A549 (cell line): ENCODE data around the gene MLX. TPM values are rescaled to one million over a fixed set of nuclear protein-coding genes. Genes with fewer than 3 reads are reported as not detected.

ENCODE experiments used
- ATAC-seq, 2 experiments: fragments of 200-7000 bp in 1 of 2; fragments of >200 bp in 1 of 2; cut with Nextera tagmentation in 1 of 2; cut with Tn5 transposase in 1 of 2; 3 replicates each; pipeline versions ENCODE4 v1.8.0 to v1.9.1; 2018 to 2020; ENCODE audit warnings: mild to moderate bottlenecking in 1 of 2, moderate library complexity in 1 of 2
- CTCF ChIA-PET: fragments of 300-600 bp; sonication (Branson Sonifier 250); formaldehyde crosslinking; extraction: SDS; loops from one replicate; lab custom pipeline; 2021; ENCODE audit warnings: antibody characterized with exemption, inconsistent platforms; lab: Yijun Ruan, JAX
- POLR2A ChIA-PET: fragments of 350-600 bp; formaldehyde crosslinking; extraction: SDS; loops from one replicate; lab custom pipeline; 2021; ENCODE audit warnings: antibody characterized with exemption, inconsistent platforms; lab: Yijun Ruan, JAX
- DNase-seq, 2 experiments: peaks; one replicate each; pipeline versions ENCODE4 v3.0.0 to v3.0.0-alpha.2; 2011 to 2016; ENCODE audit warnings: low read depth in 1 of 2, low spot score in 1 of 2
- FAIRE-seq: peaks from 2 replicates; lab custom pipeline; 2011; peaks lifted over from hg19 to GRCh38; lab: Jason Lieb, UNC
- H3K27ac ChIP-seq, 2 experiments: fragments of >200 bp; sonication (Bioruptor Twin); formaldehyde crosslinking; 3 replicates each; pipeline ENCODE4 v1.5.1; 2016 to 2017
- H3K4me1 ChIP-seq: fragments of >200 bp; sonication (Bioruptor Twin); formaldehyde crosslinking; 3 replicates; pipeline ENCODE4 v1.6.1; 2016
- H3K4me2 ChIP-seq: fragments of >200 bp; sonication (Bioruptor Twin); formaldehyde crosslinking; 3 replicates; pipeline ENCODE4 v1.6.1; 2016
- H3K4me3 ChIP-seq: fragments of >200 bp; sonication (Bioruptor Twin); formaldehyde crosslinking; 3 replicates; pipeline ENCODE4 v1.5.1; 2016
- H3K9me3 ChIP-seq: fragments of >200 bp; sonication (Bioruptor Twin); formaldehyde crosslinking; 3 replicates; pipeline ENCODE4 v1.6.1; 2016
- ATOH8 ChIP-seq: fragments of 250-450 bp; sonication (Bioruptor Pico); IDR thresholded peaks from 2 replicates; pipeline ENCODE4 v1.5.0; 2020; ENCODE audit warnings: low read depth, mild to moderate bottlenecking, moderate library complexity
- BCL3 ChIP-seq: fragments of >200 bp; sonication (Bioruptor Twin); formaldehyde crosslinking; IDR thresholded peaks from 3 replicates; pipeline ENCODE4 v1.6.1; 2016
- CBX8 ChIP-seq: fragments of 200-600 bp; sonication (generic); IDR thresholded peaks from 2 replicates; pipeline ENCODE4 v1.6.1; 2016
- EHF ChIP-seq: fragments of 250-450 bp; sonication (Bioruptor Pico); IDR thresholded peaks from 2 replicates; pipeline ENCODE4 v1.5.0; 2020; ENCODE audit warnings: mild to moderate bottlenecking
- ELK1 ChIP-seq: fragments of 150-350 bp; IDR thresholded peaks from 2 replicates; pipeline ENCODE4 v1.6.1; 2014; ENCODE audit warnings: low read depth, mild to moderate bottlenecking, low read length
- ESRRA ChIP-seq: fragments of 150-350 bp; IDR thresholded peaks from 2 replicates; pipeline ENCODE4 v1.6.1; 2014; ENCODE audit warnings: mild to moderate bottlenecking, low read length, borderline replicate concordance
- FOSB ChIP-seq: fragments of 250-450 bp; sonication (Bioruptor Pico); IDR thresholded peaks from 2 replicates; pipeline ENCODE4 v1.5.0; 2020; ENCODE audit warnings: mild to moderate bottlenecking, moderate library complexity
- FOSL2 ChIP-seq, 2 experiments: fragments of 450-650 bp in 1 of 2; fragments of >200 bp in 1 of 2; sonication (Bioruptor Twin) in 1 of 2; formaldehyde crosslinking; IDR thresholded peaks; 2 replicates each; pipeline versions ENCODE4 v1.5.0 to v1.6.1; 2016 to 2020; ENCODE audit warnings: mild to moderate bottlenecking in 1 of 2, moderate library complexity in 1 of 2
- FOXS1 ChIP-seq: fragments of 250-450 bp; sonication (Bioruptor Pico); IDR thresholded peaks from 2 replicates; pipeline ENCODE4 v1.5.0; 2020; ENCODE audit warnings: mild to moderate bottlenecking, moderate library complexity
- GATA3 ChIP-seq: IDR thresholded peaks from 2 replicates; pipeline ENCODE4 v1.6.1; 2012; ENCODE audit warnings: borderline replicate concordance
- HES2 ChIP-seq: fragments of >200 bp; sonication (Bioruptor Twin); formaldehyde crosslinking; IDR thresholded peaks from 2 replicates; pipeline ENCODE4 v1.6.1; 2016
- HOXB5 ChIP-seq: fragments of 250-450 bp; sonication (Bioruptor Pico); IDR thresholded peaks from 2 replicates; pipeline ENCODE4 v1.5.0; 2020; ENCODE audit warnings: mild to moderate bottlenecking, moderate library complexity
- MAFK ChIP-seq: fragments of 450-650 bp; IDR thresholded peaks from 2 replicates; pipeline ENCODE4 v1.6.1; 2014; ENCODE audit not compliant: partially characterized antibody
- MAX ChIP-seq: IDR thresholded peaks from 2 replicates; pipeline ENCODE4 v1.6.1; 2012
- PBX3 ChIP-seq: IDR thresholded peaks from 2 replicates; pipeline ENCODE4 v1.6.1; 2012
- PHF8 ChIP-seq: fragments of 200-600 bp; sonication (generic); IDR thresholded peaks from 2 replicates; pipeline ENCODE4 v1.6.1; 2016; ENCODE audit warnings: low read depth, mild to moderate bottlenecking, antibody characterized with exemption, moderate library complexity, borderline replicate concordance
- RAD21 ChIP-seq, 2 experiments: fragments of >200 bp in 1 of 2; sonication (Bioruptor Twin) in 1 of 2; formaldehyde crosslinking in 1 of 2; IDR thresholded peaks in 1 of 2; conservative IDR thresholded peaks in 1 of 2; 2 replicates in 1 of 2; 3 replicates in 1 of 2; pipeline ENCODE4 v1.6.1; 2012 to 2018; ENCODE audit warnings: inconsistent platforms in 1 of 2
- RARB ChIP-seq: fragments of 250-450 bp; sonication (Bioruptor Pico); IDR thresholded peaks from 2 replicates; pipeline ENCODE4 v1.8.0; 2021; ENCODE audit warnings: mild to moderate bottlenecking, moderate library complexity
- REST ChIP-seq: fragments of 200-600 bp; sonication (generic); IDR thresholded peaks from 2 replicates; pipeline ENCODE4 v1.6.1; 2016; ENCODE audit warnings: antibody characterized with exemption, mild to moderate bottlenecking, moderate library complexity
- SMC3 ChIP-seq: fragments of >200 bp; sonication (Bioruptor Twin); formaldehyde crosslinking; IDR thresholded peaks from 3 replicates; pipeline ENCODE4 v1.6.1; 2018; ENCODE audit warnings: inconsistent platforms
- ZSCAN20 ChIP-seq: fragments of 250-450 bp; sonication (Bioruptor Pico); IDR thresholded peaks from 2 replicates; pipeline ENCODE4 v1.8.0; 2022; ENCODE audit warnings: mild to moderate bottlenecking, moderate library complexity
- WGBS: methylation state at CpG from one replicate; pipeline ENCODE4 v1.1.6; 2017; ENCODE audit errors: missing lambda C conversion rate; 5-methylcytosine and 5-hydroxymethylcytosine counted together
- polyA plus RNA-seq, 4 experiments: library from polyadenylated mRNA; depleted of rRNA in 3 of 4; stranded (reverse); fragments of >200 nt; fragmentation: RNase III in 1 of 4; extraction: RNeasy Plus Mini Kit Qiagen cat#74134 plus additional on column Dnase treatment in 1 of 4; gene quantifications; 2 replicates in 3 of 4; 3 replicates in 1 of 4; pipeline ENCODE4 v1.2.3, GENCODE V29; 2011 to 2017

MLX gene
- polyA plus RNA-seq, 2 of the 4 experiments (the other 2 are of a cell fraction): 46.3 to 48.0 TPM

GRCh38 chr17:42563543-42563942 lies 3.4 kb upstream of the MLX start (continued):
- no peak for TF ChIP-seq REST
- TF ChIP-seq, all 56 proteins: peak for 0

GRCh38 chr17:42563950-42564349 lies 3.0 kb upstream of the MLX start:
- ChIA-PET POLR2A (no interaction called here), CTCF (interaction anchor here (0.6 to 9.3 kb wide), 10 partner anchors 7 to 654 kb away, joined by 3 to 120 read pairs (median 4); partner anchors contain the start of genes PLEKHH3 and PSMC3IP)
- no peak for FAIRE-seq
- WGBS: 94% methylated on average over 9 of the region's 9 CpGs
- peaks cover 38% of the 10 kb centered on the region for H3K4me1 ChIP-seq
- H3K27ac ChIP-seq: peak overlapping the region in 1 of 2 experiments; percentile 91; a peak in 2 of 6 replicates
- ATAC-seq: no peak
- no peak for TF ChIP-seq MAFK
- no peak for TF ChIP-seq ATOH8
- TF ChIP-seq FOXS1: no peak
- TF ChIP-seq SMC3: no peak
- no peak for TF ChIP-seq RAD21 (conservative IDR thresholded peaks at IDR 0.05 in 1 of 2, IDR thresholded peaks at IDR 0.05 in 1 of 2)
- no peak for TF ChIP-seq HOXB5 (CRISPR knock-in tag)
- no peak for TF ChIP-seq PHF8
- no peak for TF ChIP-seq RARB
- no peak for TF ChIP-seq HES2
- TF ChIP-seq PBX3: no peak
- TF ChIP-seq GATA3: no peak
- TF ChIP-seq CBX8: no peak
- TF ChIP-seq EHF (CRISPR knock-in tag): no peak
- TF ChIP-seq MAX: no peak
- no peak for TF ChIP-seq ZSCAN20 (CRISPR knock-in tag)
- TF ChIP-seq FOSB (CRISPR knock-in tag): no peak
- no peak for TF ChIP-seq ESRRA
- no peak for TF ChIP-seq ELK1
- no peak for TF ChIP-seq BCL3
- no peak for TF ChIP-seq FOSL2 (IDR thresholded peaks at IDR 0.05)
- no peak for TF ChIP-seq FOSL2 (CRISPR knock-in tag; IDR thresholded peaks at IDR 0.05)
- no peaks in the 10 kb centered on the region for H3K9me3 ChIP-seq
- no peak overlapping the region for H3K4me3 ChIP-seq
- peak overlapping the region; percentile 86 for H3K4me2 ChIP-seq
- no peak for DNase-seq
